Measurements from ENCODE around the gene ZFAND6. TPM values are rescaled to one million over a fixed set of nuclear protein-coding genes. Genes with fewer than 3 reads are reported as not detected.
A peak's percentile ranks its signal among the peaks of the same experiment; 100 is the strongest.

The ZFAND6 gene
- total RNA-seq, 1 donor: 109 TPM

- Histone ChIP-seq H3K27ac (ENCODE audit: low read depth, low read length) (no peak overlapping the region), H2AFZ (ENCODE audit: low read length) (no peak overlapping the region), H3K4me3 (ENCODE audit: insufficient read depth, low read length) (no peak overlapping the region), H4K20me1 (ENCODE audit: insufficient read depth, low read length) (no peaks in the 10 kb centered on the region), H3K4me1 (ENCODE audit: insufficient read depth, low read length) (peaks cover 15% of the 10 kb centered on the region), H3K36me3 (ENCODE audit: insufficient read depth, low read length) (peaks cover 10% of the 10 kb centered on the region), H3K79me2 (ENCODE audit: insufficient read depth, low read length) (no peaks in the 10 kb centered on the region), H3K27me3 (ENCODE audit: insufficient read depth, low read length) (no peaks in the 10 kb centered on the region), H3K4me2 (ENCODE audit: insufficient read depth, low read length) (no peak overlapping the region), H3K9me3 (ENCODE audit: low read depth, low read length) (no peaks in the 10 kb centered on the region)
- TF ChIP-seq, protein P1, sequence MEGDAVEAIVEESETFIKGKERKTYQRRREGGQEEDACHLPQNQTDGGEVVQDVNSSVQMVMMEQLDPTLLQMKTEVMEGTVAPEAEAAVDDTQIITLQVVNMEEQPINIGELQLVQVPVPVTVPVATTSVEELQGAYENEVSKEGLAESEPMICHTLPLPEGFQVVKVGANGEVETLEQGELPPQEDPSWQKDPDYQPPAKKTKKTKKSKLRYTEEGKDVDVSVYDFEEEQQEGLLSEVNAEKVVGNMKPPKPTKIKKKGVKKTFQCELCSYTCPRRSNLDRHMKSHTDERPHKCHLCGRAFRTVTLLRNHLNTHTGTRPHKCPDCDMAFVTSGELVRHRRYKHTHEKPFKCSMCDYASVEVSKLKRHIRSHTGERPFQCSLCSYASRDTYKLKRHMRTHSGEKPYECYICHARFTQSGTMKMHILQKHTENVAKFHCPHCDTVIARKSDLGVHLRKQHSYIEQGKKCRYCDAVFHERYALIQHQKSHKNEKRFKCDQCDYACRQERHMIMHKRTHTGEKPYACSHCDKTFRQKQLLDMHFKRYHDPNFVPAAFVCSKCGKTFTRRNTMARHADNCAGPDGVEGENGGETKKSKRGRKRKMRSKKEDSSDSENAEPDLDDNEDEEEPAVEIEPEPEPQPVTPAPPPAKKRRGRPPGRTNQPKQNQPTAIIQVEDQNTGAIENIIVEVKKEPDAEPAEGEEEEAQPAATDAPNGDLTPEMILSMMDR (IDR thresholded peaks at IDR 0.05; ENCODE audit: extremely low read depth, low read depth, low read length): no peak
- DNase-seq (ENCODE audit: insufficient read length, low spot score, missing footprints): no peak
Measured at GRCh38 chr15:80171787-80172186, 112.3 kb downstream of the ZFAND6 start.

- TF ChIP-seq, protein P1 (IDR thresholded peaks at IDR 0.05; ENCODE audit: extremely low read depth, low read depth, low read length): no peak
- no peaks in the 10 kb centered on the region for H3K27me3 ChIP-seq (ENCODE audit: insufficient read depth, low read length)
- peaks cover 15% of the 10 kb centered on the region for H3K36me3 ChIP-seq (ENCODE audit: insufficient read depth, low read length)
- H3K4me1 ChIP-seq (ENCODE audit: insufficient read depth, low read length): peaks cover 15% of the 10 kb centered on the region
- no peaks in the 10 kb centered on the region for H3K9me3 ChIP-seq (ENCODE audit: low read depth, low read length)
- H3K27ac ChIP-seq (ENCODE audit: low read depth, low read length): no peak overlapping the region
- no peak overlapping the region for H3K4me2 ChIP-seq (ENCODE audit: insufficient read depth, low read length)
- H3K79me2 ChIP-seq (ENCODE audit: insufficient read depth, low read length): no peaks in the 10 kb centered on the region
- H3K4me3 ChIP-seq (ENCODE audit: insufficient read depth, low read length): no peak overlapping the region
- H2AFZ ChIP-seq (ENCODE audit: low read length): no peak overlapping the region
- H4K20me1 ChIP-seq (ENCODE audit: insufficient read depth, low read length): no peaks in the 10 kb centered on the region
- DNase-seq (ENCODE audit: insufficient read length, low spot score, missing footprints): no peak
Measured at GRCh38 chr15:80172401-80172800, 112.9 kb downstream of the ZFAND6 start.

- H3K9me3 ChIP-seq (ENCODE audit: low read depth, low read length): no peaks in the 10 kb centered on the region
- no peaks in the 10 kb centered on the region for H3K27me3 ChIP-seq (ENCODE audit: insufficient read depth, low read length)
- peak overlapping the region; percentile 33 for H3K27ac ChIP-seq (ENCODE audit: low read depth, low read length)
- no peaks in the 10 kb centered on the region for H3K79me2 ChIP-seq (ENCODE audit: insufficient read depth, low read length)
- H3K36me3 ChIP-seq (ENCODE audit: insufficient read depth, low read length): peaks cover 18% of the 10 kb centered on the region
- H3K4me3 ChIP-seq (ENCODE audit: insufficient read depth, low read length): no peak overlapping the region
- TF ChIP-seq, protein P1 (IDR thresholded peaks at IDR 0.05; ENCODE audit: extremely low read depth, low read depth, low read length): peak; percentile 84
- no peaks in the 10 kb centered on the region for H4K20me1 ChIP-seq (ENCODE audit: insufficient read depth, low read length)
- peaks cover 15% of the 10 kb centered on the region for H3K4me1 ChIP-seq (ENCODE audit: insufficient read depth, low read length)
- no peak overlapping the region for H2AFZ ChIP-seq (ENCODE audit: low read length)
- H3K4me2 ChIP-seq (ENCODE audit: insufficient read depth, low read length): no peak overlapping the region
- DNase-seq (ENCODE audit: insufficient read length, low spot score, missing footprints): no peak
Measured at GRCh38 chr15:80173022-80173759, 113.7 kb downstream of the ZFAND6 start.

DNA sequence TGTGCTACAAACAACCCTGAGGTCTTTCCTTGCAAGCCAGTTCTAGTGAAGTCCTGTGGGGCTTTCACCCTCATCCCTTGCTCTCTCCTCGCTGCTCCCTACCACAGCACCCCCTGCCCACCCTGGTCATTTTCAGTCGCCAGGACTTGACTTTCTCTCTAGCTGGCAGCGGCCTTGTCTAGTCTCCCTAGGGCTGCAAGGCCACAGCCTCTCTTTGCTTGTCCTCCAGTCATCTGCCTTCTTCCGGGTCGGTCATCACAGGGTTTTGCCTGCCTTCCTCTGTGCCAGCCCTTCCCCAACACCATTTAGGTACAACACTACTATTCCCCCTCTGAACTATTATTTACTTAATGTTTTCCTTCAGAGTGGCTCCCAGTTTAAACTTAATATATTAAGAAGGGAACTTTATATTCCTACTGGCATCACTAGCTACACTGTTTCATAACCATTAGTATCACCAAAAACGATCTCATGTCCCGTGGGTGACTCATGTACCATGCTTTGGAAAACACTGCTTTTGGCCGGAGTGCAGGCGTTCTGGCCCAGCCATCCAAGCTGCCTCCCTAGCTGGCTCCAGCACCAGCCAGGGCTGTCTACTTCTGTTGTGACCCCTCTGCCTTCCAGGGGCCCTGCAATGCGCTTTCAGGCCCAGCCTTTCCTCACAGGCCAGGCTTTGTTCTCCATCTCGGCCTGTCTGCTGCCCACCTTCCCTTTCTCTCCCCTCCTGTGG lies 114.7 kb downstream of the ZFAND6 start:
- Histone ChIP-seq H3K4me1 (ENCODE audit: insufficient read depth, low read length) (peaks cover 16% of the 10 kb centered on the region), H2AFZ (ENCODE audit: low read length) (no peak overlapping the region), H3K4me3 (ENCODE audit: insufficient read depth, low read length) (no peak overlapping the region), H3K4me2 (ENCODE audit: insufficient read depth, low read length) (no peak overlapping the region), H3K36me3 (ENCODE audit: insufficient read depth, low read length) (peaks cover 12% of the 10 kb centered on the region), H3K27me3 (ENCODE audit: insufficient read depth, low read length) (no peaks in the 10 kb centered on the region), H3K9me3 (ENCODE audit: low read depth, low read length) (no peaks in the 10 kb centered on the region), H3K27ac (ENCODE audit: low read depth, low read length) (peak overlapping the region; percentile 45), H4K20me1 (ENCODE audit: insufficient read depth, low read length) (no peaks in the 10 kb centered on the region), H3K79me2 (ENCODE audit: insufficient read depth, low read length) (no peaks in the 10 kb centered on the region)
- TF ChIP-seq, protein P1 (IDR thresholded peaks at IDR 0.05; ENCODE audit: extremely low read depth, low read depth, low read length): no peak
- peak; percentile 93 for DNase-seq (ENCODE audit: insufficient read length, low spot score, missing footprints)
